ENCODE results near the gene TEX11.
"Not testable (repeated sequence)": the region's sequence is repeated elsewhere in the genome, so short reads cannot be mapped to it uniquely, and the experiment has no call there.

TEX11 gene

GRCh38 chrX:70852294-70852693, 56.2 kb downstream of the TEX11 start:
- H3K4me1 ChIP-seq (ENCODE audit: control insufficient read depth, insufficient read depth, low read length, poor library complexity, severe bottlenecking), result no peaks in the 10 kb centered on the region
- H3K4me3 ChIP-seq (ENCODE audit: insufficient read depth, low read depth, low read length, poor library complexity, severe bottlenecking), result no peak overlapping the region
- H3K9me3 ChIP-seq (ENCODE audit: control insufficient read depth, low read length), result no peaks in the 10 kb centered on the region
- no peaks in the 10 kb centered on the region for H3K27me3 ChIP-seq (replicated peaks; ENCODE audit: control insufficient read depth, insufficient read depth, low read length, poor library complexity, severe bottlenecking)
- no peaks in the 10 kb centered on the region for H3K36me3 ChIP-seq (ENCODE audit: control insufficient read depth, insufficient read depth, low read length)
- H3K27ac ChIP-seq (ENCODE audit: insufficient read depth, low read length, poor library complexity, severe bottlenecking), result no peak overlapping the region
- no peak for DNase-seq

DNA sequence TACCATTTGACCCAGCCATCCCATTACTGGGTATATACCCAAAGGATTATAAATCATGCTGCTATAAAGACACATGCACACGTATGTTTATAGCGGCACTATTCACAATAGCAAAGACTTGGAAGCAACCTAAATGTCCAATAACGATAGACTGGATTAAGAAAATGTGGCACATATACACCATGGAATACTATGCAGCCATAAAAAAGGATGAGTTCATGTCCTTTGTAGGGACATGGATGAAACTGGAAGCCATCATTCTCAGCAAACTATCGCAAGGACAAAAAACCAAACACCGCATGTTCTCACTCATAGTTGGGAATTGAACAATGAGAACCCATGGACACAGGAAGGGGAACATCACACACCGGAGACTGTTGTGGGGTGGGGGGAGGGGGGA, 64.4 kb downstream of the TEX11 start:
- H3K27ac ChIP-seq (ENCODE audit: insufficient read depth, low read length, poor library complexity, severe bottlenecking); DNase-seq; H3K4me3 ChIP-seq (ENCODE audit: insufficient read depth, low read depth, low read length, poor library complexity, severe bottlenecking); H3K4me1 ChIP-seq (ENCODE audit: control insufficient read depth, insufficient read depth, low read length, poor library complexity, severe bottlenecking); H3K27me3 ChIP-seq (replicated peaks; ENCODE audit: control insufficient read depth, insufficient read depth, low read length, poor library complexity, severe bottlenecking); H3K36me3 ChIP-seq (ENCODE audit: control insufficient read depth, insufficient read depth, low read length); H3K9me3 ChIP-seq (ENCODE audit: control insufficient read depth, low read length): not testable (repeated sequence)

- H3K4me1 ChIP-seq (ENCODE audit: control insufficient read depth, insufficient read depth, low read length, poor library complexity, severe bottlenecking); H3K4me3 ChIP-seq (ENCODE audit: insufficient read depth, low read depth, low read length, poor library complexity, severe bottlenecking); H3K27ac ChIP-seq (ENCODE audit: insufficient read depth, low read length, poor library complexity, severe bottlenecking); DNase-seq; H3K9me3 ChIP-seq (ENCODE audit: control insufficient read depth, low read length); H3K27me3 ChIP-seq (replicated peaks; ENCODE audit: control insufficient read depth, insufficient read depth, low read length, poor library complexity, severe bottlenecking); H3K36me3 ChIP-seq (ENCODE audit: control insufficient read depth, insufficient read depth, low read length): not testable (repeated sequence)
Observed at GRCh38 chrX:70843620-70844019, 64.9 kb downstream of the TEX11 start.

DNA sequence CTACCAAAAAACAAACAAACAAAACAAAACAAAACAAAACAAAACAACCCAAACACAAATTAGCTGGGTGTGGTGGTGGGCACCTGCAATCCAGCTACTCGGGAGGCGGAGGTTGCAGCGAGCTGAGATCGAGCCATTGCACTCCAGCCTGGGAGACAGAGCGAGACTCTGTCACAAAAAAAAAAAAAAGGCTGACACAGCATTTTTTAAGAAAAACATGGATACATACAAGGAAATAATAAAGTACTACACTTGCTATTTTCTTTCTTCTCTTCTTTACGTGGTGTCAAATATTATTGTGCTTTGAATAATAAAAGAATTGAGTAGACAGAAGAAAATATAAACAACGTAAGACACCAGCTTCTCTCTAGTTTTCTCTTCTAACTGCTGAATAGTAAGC, 73.9 kb downstream of the TEX11 start:
- Histone ChIP-seq H3K4me1 (ENCODE audit: control insufficient read depth, insufficient read depth, low read length, poor library complexity, severe bottlenecking) (no peaks in the 10 kb centered on the region), H3K27ac (ENCODE audit: insufficient read depth, low read length, poor library complexity, severe bottlenecking) (no peak overlapping the region), H3K4me3 (ENCODE audit: insufficient read depth, low read depth, low read length, poor library complexity, severe bottlenecking) (no peak overlapping the region), H3K36me3 (ENCODE audit: control insufficient read depth, insufficient read depth, low read length) (no peaks in the 10 kb centered on the region), H3K9me3 (ENCODE audit: control insufficient read depth, low read length) (no peaks in the 10 kb centered on the region), H3K27me3 (replicated peaks; ENCODE audit: control insufficient read depth, insufficient read depth, low read length, poor library complexity, severe bottlenecking) (no peaks in the 10 kb centered on the region)
- DNase-seq, result no peak

DNA sequence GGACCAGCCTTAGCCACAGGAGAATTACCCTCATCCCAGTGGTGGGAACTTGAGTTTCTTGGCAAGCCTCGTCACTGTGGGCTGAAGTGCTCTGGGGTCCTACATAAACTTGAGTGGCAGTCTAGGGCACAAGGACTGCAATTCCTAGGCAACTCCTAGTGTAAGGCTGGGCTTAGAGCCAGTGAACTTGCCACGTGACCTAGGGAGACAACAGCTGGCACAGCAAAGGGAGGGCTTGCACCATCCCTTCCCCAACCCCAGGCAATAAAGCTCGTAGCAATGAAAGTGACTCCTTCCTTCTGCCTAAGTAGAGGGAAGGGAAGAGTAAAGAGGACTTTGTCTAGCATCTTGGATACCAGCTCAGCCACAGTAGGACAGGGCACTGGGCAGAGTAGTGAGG, 81.8 kb downstream of the TEX11 start:
- no peaks in the 10 kb centered on the region for H3K4me1 ChIP-seq (ENCODE audit: control insufficient read depth, insufficient read depth, low read length, poor library complexity, severe bottlenecking)
- no peaks in the 10 kb centered on the region for H3K27me3 ChIP-seq (replicated peaks; ENCODE audit: control insufficient read depth, insufficient read depth, low read length, poor library complexity, severe bottlenecking)
- H3K36me3 ChIP-seq (ENCODE audit: control insufficient read depth, insufficient read depth, low read length), result no peaks in the 10 kb centered on the region
- DNase-seq, result no peak
- no peaks in the 10 kb centered on the region for H3K9me3 ChIP-seq (ENCODE audit: control insufficient read depth, low read length)
- no peak overlapping the region for H3K4me3 ChIP-seq (ENCODE audit: insufficient read depth, low read depth, low read length, poor library complexity, severe bottlenecking)
- H3K27ac ChIP-seq (ENCODE audit: insufficient read depth, low read length, poor library complexity, severe bottlenecking), result no peak overlapping the region

DNA sequence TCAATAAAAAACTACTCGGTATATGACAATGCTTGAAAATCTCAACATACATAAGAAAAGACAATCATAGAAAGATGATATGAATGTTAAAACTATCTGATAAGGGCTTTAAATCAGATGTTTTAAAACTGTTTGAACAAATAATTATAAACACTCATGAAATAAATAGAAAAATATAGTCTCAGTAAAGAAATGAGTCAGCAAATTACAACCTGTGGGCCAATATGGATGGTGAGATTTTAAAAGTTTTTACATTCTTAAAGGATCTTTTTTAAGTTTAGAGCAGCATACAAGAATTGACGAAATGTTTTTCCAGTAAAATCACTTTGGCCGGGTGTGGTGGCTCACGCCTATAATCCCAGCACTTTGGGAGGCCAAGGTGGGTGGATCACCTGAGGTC, 83.1 kb downstream of the TEX11 start:
- Histone ChIP-seq H3K27me3 (replicated peaks; ENCODE audit: control insufficient read depth, insufficient read depth, low read length, poor library complexity, severe bottlenecking) (no peaks in the 10 kb centered on the region), H3K4me1 (ENCODE audit: control insufficient read depth, insufficient read depth, low read length, poor library complexity, severe bottlenecking) (no peaks in the 10 kb centered on the region), H3K4me3 (ENCODE audit: insufficient read depth, low read depth, low read length, poor library complexity, severe bottlenecking) (no peak overlapping the region), H3K9me3 (ENCODE audit: control insufficient read depth, low read length) (no peaks in the 10 kb centered on the region), H3K27ac (ENCODE audit: insufficient read depth, low read length, poor library complexity, severe bottlenecking) (no peak overlapping the region), H3K36me3 (ENCODE audit: control insufficient read depth, insufficient read depth, low read length) (no peaks in the 10 kb centered on the region)
- DNase-seq, result no peak

- H3K36me3 ChIP-seq (ENCODE audit: control insufficient read depth, insufficient read depth, low read length), result no peaks in the 10 kb centered on the region
- DNase-seq, result no peak
- H3K27ac ChIP-seq (ENCODE audit: insufficient read depth, low read length, poor library complexity, severe bottlenecking), result no peak overlapping the region
Observed at GRCh38 chrX:70808942-70809940, 99.3 kb downstream of the TEX11 start.

DNA sequence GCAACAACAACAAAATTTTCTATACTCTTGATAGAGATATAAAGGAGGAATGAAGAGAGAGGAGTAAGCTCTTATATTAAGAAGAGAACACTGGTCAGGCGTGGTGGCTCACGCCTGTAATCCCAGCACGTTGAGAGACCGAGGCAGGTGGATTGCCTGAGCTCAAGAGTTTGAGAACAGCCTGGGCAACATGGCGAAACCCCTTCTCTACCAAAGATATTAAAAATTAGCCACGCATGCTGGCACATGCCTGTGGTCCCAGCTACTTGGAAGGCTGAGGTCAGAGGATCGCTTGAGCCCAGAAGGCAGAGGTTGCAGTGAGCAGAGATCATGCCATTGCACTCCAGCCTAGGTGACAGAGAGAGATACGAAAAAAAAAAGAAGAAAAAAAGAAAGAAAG, 102.4 kb downstream of the TEX11 start:
- Histone ChIP-seq H3K27ac (ENCODE audit: insufficient read depth, low read length, poor library complexity, severe bottlenecking) (no peak overlapping the region), H3K4me1 (ENCODE audit: control insufficient read depth, insufficient read depth, low read length, poor library complexity, severe bottlenecking) (no peaks in the 10 kb centered on the region), H3K9me3 (ENCODE audit: control insufficient read depth, low read length) (no peaks in the 10 kb centered on the region), H3K27me3 (replicated peaks; ENCODE audit: control insufficient read depth, insufficient read depth, low read length, poor library complexity, severe bottlenecking) (no peaks in the 10 kb centered on the region), H3K36me3 (ENCODE audit: control insufficient read depth, insufficient read depth, low read length) (no peaks in the 10 kb centered on the region), H3K4me3 (ENCODE audit: insufficient read depth, low read depth, low read length, poor library complexity, severe bottlenecking) (no peak overlapping the region)
- DNase-seq, result no peak

More at GRCh38 chrX:70808942-70809940, 99.3 kb downstream of the TEX11 start:
- Histone ChIP-seq H3K9me3 (ENCODE audit: control insufficient read depth, low read length) (no peaks in the 10 kb centered on the region), H3K4me3 (ENCODE audit: insufficient read depth, low read depth, low read length, poor library complexity, severe bottlenecking) (no peak overlapping the region), H3K27me3 (replicated peaks; ENCODE audit: control insufficient read depth, insufficient read depth, low read length, poor library complexity, severe bottlenecking) (no peaks in the 10 kb centered on the region), H3K4me1 (ENCODE audit: control insufficient read depth, insufficient read depth, low read length, poor library complexity, severe bottlenecking) (no peaks in the 10 kb centered on the region)

- not testable (repeated sequence) for H3K36me3 ChIP-seq (ENCODE audit: control insufficient read depth, insufficient read depth, low read length); H3K4me3 ChIP-seq (ENCODE audit: insufficient read depth, low read depth, low read length, poor library complexity, severe bottlenecking); H3K27me3 ChIP-seq (replicated peaks; ENCODE audit: control insufficient read depth, insufficient read depth, low read length, poor library complexity, severe bottlenecking); H3K27ac ChIP-seq (ENCODE audit: insufficient read depth, low read length, poor library complexity, severe bottlenecking); H3K4me1 ChIP-seq (ENCODE audit: control insufficient read depth, insufficient read depth, low read length, poor library complexity, severe bottlenecking); DNase-seq; H3K9me3 ChIP-seq (ENCODE audit: control insufficient read depth, low read length)
Observed at GRCh38 chrX:70796742-70797141, 111.8 kb downstream of the TEX11 start.

DNA sequence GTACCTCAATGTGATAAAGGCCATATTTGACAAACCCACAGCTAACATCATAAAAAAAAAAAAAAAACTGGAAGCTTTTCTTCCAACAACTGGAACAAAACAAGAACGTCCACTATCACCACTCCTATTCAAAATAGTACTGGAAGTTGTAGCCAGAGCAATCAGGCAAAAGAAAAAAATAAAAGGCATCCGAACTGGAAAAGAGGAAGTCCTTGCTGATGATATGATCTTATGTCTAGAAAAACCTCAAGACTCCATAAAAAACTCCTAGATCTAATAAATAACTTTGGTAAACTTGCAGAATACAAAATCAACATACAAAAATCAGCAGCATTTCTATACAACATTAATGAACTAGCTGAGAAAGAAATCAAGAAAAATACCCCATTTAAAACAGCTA, 134.3 kb downstream of the TEX11 start:
- H3K4me1 ChIP-seq (ENCODE audit: control insufficient read depth, insufficient read depth, low read length, poor library complexity, severe bottlenecking), result no peaks in the 10 kb centered on the region
- H3K27me3 ChIP-seq (replicated peaks; ENCODE audit: control insufficient read depth, insufficient read depth, low read length, poor library complexity, severe bottlenecking), result no peaks in the 10 kb centered on the region
- H3K4me3 ChIP-seq (ENCODE audit: insufficient read depth, low read depth, low read length, poor library complexity, severe bottlenecking), result no peak overlapping the region
- DNase-seq, result no peak
- H3K9me3 ChIP-seq (ENCODE audit: control insufficient read depth, low read length), result no peaks in the 10 kb centered on the region
- H3K27ac ChIP-seq (ENCODE audit: insufficient read depth, low read length, poor library complexity, severe bottlenecking), result no peak overlapping the region
- H3K36me3 ChIP-seq (ENCODE audit: control insufficient read depth, insufficient read depth, low read length), result no peaks in the 10 kb centered on the region

Measured in effector memory CD4-positive, alpha-beta T cell (primary cell).